ENCODE results near the gene KCNIP1.
A peak's percentile ranks its signal among the peaks of the same experiment; 100 is the strongest.

Gene KCNIP1

DNA sequence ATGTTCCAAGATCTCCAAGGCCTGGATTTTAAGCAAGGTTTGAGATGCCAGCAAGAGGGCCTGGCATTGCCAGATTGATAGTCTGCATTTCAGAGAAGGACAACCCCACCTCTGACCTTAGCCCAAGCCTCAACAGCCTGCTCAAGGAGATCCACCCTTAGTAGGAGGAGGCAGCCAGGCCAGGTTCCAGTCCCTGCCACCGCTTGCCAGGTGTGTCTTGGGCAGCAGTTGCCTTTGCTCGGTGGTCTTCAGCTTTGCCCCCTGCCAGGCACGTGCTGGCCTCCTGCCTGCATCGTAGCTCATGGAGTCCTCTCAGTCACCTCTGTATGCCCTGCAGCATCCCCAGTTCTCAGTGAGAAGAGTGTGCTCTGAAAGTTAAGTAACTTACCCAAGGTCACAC is 134.2 kb downstream of the KCNIP1 start:
- Histone ChIP-seq H3K4me3 (ENCODE audit: insufficient read depth, low read length, poor library complexity, severe bottlenecking) (no peak overlapping the region), H4K20me1 (ENCODE audit: low read depth, low read length) (no peaks in the 10 kb centered on the region), H3F3A (ENCODE audit: insufficient read depth) (no peaks in the 10 kb centered on the region), H3K27ac (ENCODE audit: low read depth, low read length) (no peak overlapping the region), H3K9ac (ENCODE audit: low read length) (no peak overlapping the region), H3K27me3 (ENCODE audit: low read length) (no peaks in the 10 kb centered on the region), H3K4me2 (ENCODE audit: low read depth, low read length, poor library complexity, severe bottlenecking) (no peak overlapping the region), H3K36me3 (ENCODE audit: low read length) (no peaks in the 10 kb centered on the region), H3K9me3 (ENCODE audit: insufficient read depth, low read length) (no peaks in the 10 kb centered on the region), H3K79me2 (ENCODE audit: insufficient read depth, low read length) (no peaks in the 10 kb centered on the region), H3K9me2 (replicated peaks; ENCODE audit: insufficient read depth, low read length) (no peaks in the 10 kb centered on the region), H2AFZ (ENCODE audit: low read depth, low read length, severe bottlenecking) (no peak overlapping the region)
- TF ChIP-seq, protein P1, sequence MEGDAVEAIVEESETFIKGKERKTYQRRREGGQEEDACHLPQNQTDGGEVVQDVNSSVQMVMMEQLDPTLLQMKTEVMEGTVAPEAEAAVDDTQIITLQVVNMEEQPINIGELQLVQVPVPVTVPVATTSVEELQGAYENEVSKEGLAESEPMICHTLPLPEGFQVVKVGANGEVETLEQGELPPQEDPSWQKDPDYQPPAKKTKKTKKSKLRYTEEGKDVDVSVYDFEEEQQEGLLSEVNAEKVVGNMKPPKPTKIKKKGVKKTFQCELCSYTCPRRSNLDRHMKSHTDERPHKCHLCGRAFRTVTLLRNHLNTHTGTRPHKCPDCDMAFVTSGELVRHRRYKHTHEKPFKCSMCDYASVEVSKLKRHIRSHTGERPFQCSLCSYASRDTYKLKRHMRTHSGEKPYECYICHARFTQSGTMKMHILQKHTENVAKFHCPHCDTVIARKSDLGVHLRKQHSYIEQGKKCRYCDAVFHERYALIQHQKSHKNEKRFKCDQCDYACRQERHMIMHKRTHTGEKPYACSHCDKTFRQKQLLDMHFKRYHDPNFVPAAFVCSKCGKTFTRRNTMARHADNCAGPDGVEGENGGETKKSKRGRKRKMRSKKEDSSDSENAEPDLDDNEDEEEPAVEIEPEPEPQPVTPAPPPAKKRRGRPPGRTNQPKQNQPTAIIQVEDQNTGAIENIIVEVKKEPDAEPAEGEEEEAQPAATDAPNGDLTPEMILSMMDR (IDR thresholded peaks at IDR 0.05; ENCODE audit: insufficient read depth, low read length, poor library complexity, severe bottlenecking), result no peak
- TF ChIP-seq EZH2phosphoT487 (conservative IDR thresholded peaks at IDR 0.05; ENCODE audit: low read length), result no peak

DNA sequence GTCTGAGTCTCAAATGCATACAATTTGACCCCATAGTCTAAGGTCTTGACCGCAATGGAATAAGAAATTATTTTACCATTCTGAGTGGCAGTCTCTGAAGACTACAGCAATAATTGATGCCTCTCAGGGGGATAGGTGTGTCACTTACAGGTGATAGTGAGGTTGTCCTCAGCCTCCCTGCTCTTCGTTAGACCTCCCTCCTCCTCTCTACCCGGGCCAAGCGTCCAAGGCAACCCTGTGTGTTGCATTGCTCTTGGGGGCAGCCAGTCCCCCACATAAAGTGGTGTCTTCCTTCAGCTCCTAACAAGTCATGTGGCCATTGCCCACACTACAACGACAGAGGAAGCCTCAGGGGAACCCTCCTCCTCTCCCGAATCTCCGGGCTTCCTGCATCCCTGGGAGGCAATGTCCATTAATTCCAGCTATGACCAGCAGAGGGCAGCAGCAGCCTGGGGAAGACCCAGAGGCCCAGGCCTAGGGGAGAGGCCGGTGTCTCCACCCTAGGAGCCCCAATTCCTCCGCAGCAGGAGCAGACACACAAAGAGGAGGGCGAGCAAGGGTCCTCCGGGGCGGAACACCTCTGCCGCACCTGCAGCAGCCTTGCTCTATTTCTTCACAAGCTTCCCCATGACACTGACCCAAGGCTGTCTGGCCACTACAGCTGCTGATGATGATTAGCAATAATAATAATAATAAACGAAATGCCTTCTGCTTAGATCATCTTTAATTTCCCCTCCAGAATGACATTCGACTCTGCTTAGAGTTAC is 134.8 kb downstream of the KCNIP1 start:
- Histone ChIP-seq H4K20me1 (ENCODE audit: low read depth, low read length) (no peaks in the 10 kb centered on the region), H3F3A (ENCODE audit: insufficient read depth) (no peaks in the 10 kb centered on the region), H3K36me3 (ENCODE audit: low read length) (no peaks in the 10 kb centered on the region), H3K9me3 (ENCODE audit: insufficient read depth, low read length) (no peaks in the 10 kb centered on the region), H2AFZ (ENCODE audit: low read depth, low read length, severe bottlenecking) (no peak overlapping the region), H3K4me3 (ENCODE audit: insufficient read depth, low read length, poor library complexity, severe bottlenecking) (no peak overlapping the region), H3K27me3 (ENCODE audit: low read length) (no peaks in the 10 kb centered on the region), H3K4me2 (ENCODE audit: low read depth, low read length, poor library complexity, severe bottlenecking) (no peak overlapping the region), H3K27ac (ENCODE audit: low read depth, low read length) (no peak overlapping the region), H3K9me2 (replicated peaks; ENCODE audit: insufficient read depth, low read length) (no peaks in the 10 kb centered on the region), H3K79me2 (ENCODE audit: insufficient read depth, low read length) (no peaks in the 10 kb centered on the region), H3K9ac (ENCODE audit: low read length) (no peak overlapping the region)
- TF ChIP-seq, protein P1 (IDR thresholded peaks at IDR 0.05; ENCODE audit: insufficient read depth, low read length, poor library complexity, severe bottlenecking), result peak; percentile 88
- no peak for TF ChIP-seq EZH2phosphoT487 (conservative IDR thresholded peaks at IDR 0.05; ENCODE audit: low read length)

DNA sequence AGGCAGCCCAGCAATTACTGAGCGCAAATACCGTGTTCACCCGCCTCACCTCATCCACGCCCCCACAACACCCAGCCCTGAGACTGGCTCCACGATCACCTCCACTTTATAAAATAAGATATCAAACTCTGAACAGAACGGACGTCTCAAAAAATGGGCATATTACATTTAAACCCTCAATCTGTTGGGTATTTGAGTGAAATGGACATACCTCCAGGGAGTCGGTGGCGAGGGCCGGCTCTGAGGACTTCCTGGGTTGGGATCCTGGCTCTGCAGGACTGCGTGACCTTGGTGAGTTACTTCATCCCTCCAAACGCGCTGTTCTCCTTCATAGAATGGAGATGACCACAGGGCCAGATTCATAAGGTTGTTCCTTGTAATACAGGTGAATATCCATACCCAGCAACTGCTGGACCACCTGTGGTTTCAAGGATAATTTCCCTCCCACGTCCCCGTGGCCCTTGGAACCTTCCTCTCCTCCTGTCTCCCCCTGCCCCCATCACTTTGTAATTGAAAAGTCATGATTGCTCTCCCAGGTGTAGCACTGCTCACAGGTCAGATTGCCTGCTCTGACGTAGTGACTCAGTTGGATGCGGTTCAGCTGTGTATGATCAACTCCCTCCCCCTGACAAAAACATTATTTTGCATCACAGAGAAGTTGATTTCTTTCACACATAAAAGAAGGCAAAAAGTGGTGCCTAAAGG is 135.6 kb downstream of the KCNIP1 start:
- H3K9me3 ChIP-seq (ENCODE audit: insufficient read depth, low read length), result no peaks in the 10 kb centered on the region
- TF ChIP-seq, protein P1 (IDR thresholded peaks at IDR 0.05; ENCODE audit: insufficient read depth, low read length, poor library complexity, severe bottlenecking), result no peak
- TF ChIP-seq EZH2phosphoT487 (conservative IDR thresholded peaks at IDR 0.05; ENCODE audit: low read length), result no peak

More for the DNA sequence above, 135.6 kb downstream of the KCNIP1 start:
- Histone ChIP-seq H3K4me2 (ENCODE audit: low read depth, low read length, poor library complexity, severe bottlenecking) (no peak overlapping the region), H3K36me3 (ENCODE audit: low read length) (no peaks in the 10 kb centered on the region), H3K9ac (ENCODE audit: low read length) (no peak overlapping the region), H2AFZ (ENCODE audit: low read depth, low read length, severe bottlenecking) (no peak overlapping the region), H3K27ac (ENCODE audit: low read depth, low read length) (no peak overlapping the region), H3K79me2 (ENCODE audit: insufficient read depth, low read length) (no peaks in the 10 kb centered on the region), H4K20me1 (ENCODE audit: low read depth, low read length) (no peaks in the 10 kb centered on the region), H3K27me3 (ENCODE audit: low read length) (no peaks in the 10 kb centered on the region), H3K9me2 (replicated peaks; ENCODE audit: insufficient read depth, low read length) (no peaks in the 10 kb centered on the region), H3F3A (ENCODE audit: insufficient read depth) (no peaks in the 10 kb centered on the region), H3K4me3 (ENCODE audit: insufficient read depth, low read length, poor library complexity, severe bottlenecking) (no peak overlapping the region)

All from SU-DHL-6 (cell line).